Gastrocnemius medialis (tissue), 4 donors: ENCODE measurements around the gene FKBP11. TPM values are rescaled to one million over a fixed set of nuclear protein-coding genes. Genes with fewer than 3 reads are reported as not detected.

Source experiments
- ATAC-seq, 2 donors: fragments of 150-250 bp; one replicate each; pipeline ENCODE4 v1.9.1; 2016
- DNase-seq, 2 donors: peaks; one replicate each; pipeline ENCODE4 v3.0.0-alpha.2; 2019
- H3K27ac ChIP-seq, 4 donors: fragments of 200-600 bp; sonication (generic); 1 replicate in 1 of 4; 2 replicates in 3 of 4; pipeline ENCODE4 v1.5.1; 2016 to 2018; ENCODE audit warnings: mild to moderate bottlenecking in 2 of 4, moderate library complexity in 1 of 4
- H3K27me3 ChIP-seq, 3 donors: fragments of 200-600 bp; sonication (generic) in 2 of 3; 1 replicate in 1 of 3; 2 replicates in 2 of 3; pipeline versions ENCODE4 v1.5.1 to v1.6.0; 2016 to 2019; ENCODE audit warnings: mild to moderate bottlenecking in 1 of 3, moderate library complexity in 1 of 3
- H3K36me3 ChIP-seq, 2 donors: fragments of 200-600 bp; sonication (generic) in 1 of 2; one replicate each; pipeline ENCODE4 v1.5.1; 2017 to 2018
- H3K4me1 ChIP-seq, 2 donors: fragments of 200-600 bp; sonication (generic) in 1 of 2; one replicate each; pipeline ENCODE4 v1.5.1; 2016 to 2017; ENCODE audit warnings: mild to moderate bottlenecking in 2 of 2
- H3K4me3 ChIP-seq, 4 donors: fragments of 200-600 bp; sonication (generic) in 3 of 4; 1 replicate in 1 of 4; 2 replicates in 3 of 4; pipeline ENCODE4 v1.5.1; 2016 to 2019; ENCODE audit warnings: mild to moderate bottlenecking in 2 of 4
- H3K9me3 ChIP-seq, 3 donors: fragments of 200-600 bp; sonication (generic) in 2 of 3; 1 replicate in 1 of 3; 2 replicates in 2 of 3; pipeline ENCODE4 v1.5.1; 2016 to 2019
- CTCF ChIP-seq, 5 experiments: fragments of 450-650 bp in 3 of 5; fragments of 200-600 bp in 2 of 5; sonication (generic) in 2 of 5; IDR thresholded peaks in 4 of 5; conservative IDR thresholded peaks in 1 of 5; 1 replicate in 4 of 5; 2 replicates in 1 of 5; pipeline ENCODE4 v1.5.1; 2016 to 2019; ENCODE audit warnings: antibody characterized with exemption in 5 of 5, mild to moderate bottlenecking in 3 of 5, moderate library complexity in 3 of 5
- POLR2A ChIP-seq, 2 donors: fragments of 450-650 bp; IDR thresholded peaks; one replicate each; pipeline ENCODE4 v1.6.1; 2017; ENCODE audit warnings: antibody characterized with exemption in 2 of 2, mild to moderate bottlenecking in 2 of 2, moderate library complexity in 2 of 2
- in situ Hi-C, 4 donors: fragments of 200-750 bp; cut with MboI; loops; one replicate each; pipeline versions ENCODE4 v1.15.0 to v1.8.0; 2017; ENCODE audit warnings: low sequenced_read_pairs in 4 of 4
- intact Hi-C: fragments of 100-400 bp; cut with DNase I; formaldehyde crosslinking; loops from one replicate; pipeline ENCODE4 v1.15.1; 2023; ENCODE audit warnings: low total_unique reads
- total RNA-seq, 4 donors: library from RNA; depleted of rRNA; stranded (reverse); fragments of >200 nt; gene quantifications; one replicate each; pipeline versions ENCODE4 v1.1.0 to v1.2.3, GENCODE V29; 2016

FKBP11 gene
- 1 to 10 TPM in 3 of 4 donors, not detected in 1; 2.1 to 3.9 (median 3.0) TPM for total RNA-seq

- DNase-seq (peak in 1 of 2 donors; percentile 21), ATAC-seq (peak; percentile 63 to 76)
- no peaks in the 10 kb centered on the region for H3K27me3 ChIP-seq
- peak within 1 kb of the TSS; percentile 71 to 93 (median 82) for H3K4me3 ChIP-seq
- intact Hi-C loops = no loop called here
- in situ Hi-C loops = no loop called here
- H3K27ac ChIP-seq = peak within 1 kb of the TSS in 1 of 4 donors; percentile 18
- H3K9me3 ChIP-seq = no peaks in the 10 kb centered on the region
- H3K4me1 ChIP-seq = peaks cover 0 to 9% of the 10 kb centered on the region in 2 donors
- peaks cover 0 to 2% of the 10 kb centered on the region in 2 donors for H3K36me3 ChIP-seq
- TF ChIP-seq POLR2A (IDR thresholded peaks at IDR 0.05) (peak in 1 of 2 donors; percentile 26), CTCF (IDR thresholded peaks at IDR 0.05 in 4 of 5, conservative IDR thresholded peaks at IDR 0.05 in 1 of 5) (no peak)
These were observed at the start of gene FKBP11 for GRCh38 chr12:48925304-48926011. TSS of gene FKBP11 (minus strand) at chr12:48925492. CDS start at chr12:48925428, 64 bp downstream.

- no peak overlapping the region for H3K27ac ChIP-seq
- no peak overlapping the region for H3K4me3 ChIP-seq
- no peak for TF ChIP-seq POLR2A (IDR thresholded peaks at IDR 0.05)
- TF ChIP-seq CTCF (IDR thresholded peaks at IDR 0.05 in 4 of 5, conservative IDR thresholded peaks at IDR 0.05 in 1 of 5) = peak in 4 of 5 experiments; percentile 27 to 45 (median 34)
- intact Hi-C loops = no loop called here
- peaks cover 15 to 19% of the 10 kb centered on the region in 2 donors for H3K4me1 ChIP-seq
- peak in 1 of 2 donors; percentile 30 for ATAC-seq
- H3K36me3 ChIP-seq = no peaks in the 10 kb centered on the region
- no peaks in the 10 kb centered on the region for H3K9me3 ChIP-seq
- peaks cover 86 to 96% (median 94%) of the 10 kb centered on the region in 3 donors for H3K27me3 ChIP-seq
- in situ Hi-C loops = no loop called here
- peak in 1 of 2 donors; percentile 39 for DNase-seq
These were observed 48.8 kb upstream of the FKBP11 start for GRCh38 chr12:48973941-48974673.

GRCh38 chr12:48973531-48973930 is 48.2 kb upstream of the FKBP11 start:
- ATAC-seq (no peak), DNase-seq (peak in 1 of 2 donors; percentile 46)
- H3K36me3 ChIP-seq = no peaks in the 10 kb centered on the region
- H3K4me3 ChIP-seq = no peak overlapping the region
- H3K27me3 ChIP-seq = peaks cover 80 to 92% (median 88%) of the 10 kb centered on the region in 3 donors
- H3K9me3 ChIP-seq = no peaks in the 10 kb centered on the region
- in situ Hi-C loops = no loop called here
- H3K27ac ChIP-seq = peak overlapping the region in 1 of 4 donors; percentile 33
- intact Hi-C loops = no loop called here
- H3K4me1 ChIP-seq = peaks cover 10 to 13% of the 10 kb centered on the region in 2 donors
- TF ChIP-seq POLR2A (IDR thresholded peaks at IDR 0.05) (no peak), CTCF (IDR thresholded peaks at IDR 0.05 in 4 of 5, conservative IDR thresholded peaks at IDR 0.05 in 1 of 5) (no peak)

GRCh38 chr12:48972952-48973483 is 47.7 kb upstream of the FKBP11 start:
- ATAC-seq (no peak), DNase-seq (no peak)
- in situ Hi-C loops (no loop called here), intact Hi-C loops (no loop called here)
- H3K4me3 ChIP-seq = no peak overlapping the region
- no peaks in the 10 kb centered on the region for H3K36me3 ChIP-seq
- H3K9me3 ChIP-seq = no peaks in the 10 kb centered on the region
- peaks cover 75 to 87% (median 83%) of the 10 kb centered on the region in 3 donors for H3K27me3 ChIP-seq
- peaks cover 7 to 9% of the 10 kb centered on the region in 2 donors for H3K4me1 ChIP-seq
- H3K27ac ChIP-seq = peak overlapping the region in 1 of 4 donors; percentile 33
- no peak for TF ChIP-seq POLR2A (IDR thresholded peaks at IDR 0.05)
- no peak for TF ChIP-seq CTCF (IDR thresholded peaks at IDR 0.05 in 4 of 5, conservative IDR thresholded peaks at IDR 0.05 in 1 of 5)
